Stimulated activated CD4-positive, alpha-beta T cell treated with anti-CD3 and anti-CD28 coated beads, Interleukin-1b, Interleukin-23, amount 100 ng/mL, for 1 hour (primary cell): Measurements from ENCODE around the gene DBNDD2.

ENCODE experiments used
- DNase-seq, 2 donors: peaks; one replicate each; pipeline ENCODE4 v3.0.0-alpha.2; 2020; ENCODE audit warnings: low read depth in 2 of 2

DBNDD2 gene

DNA sequence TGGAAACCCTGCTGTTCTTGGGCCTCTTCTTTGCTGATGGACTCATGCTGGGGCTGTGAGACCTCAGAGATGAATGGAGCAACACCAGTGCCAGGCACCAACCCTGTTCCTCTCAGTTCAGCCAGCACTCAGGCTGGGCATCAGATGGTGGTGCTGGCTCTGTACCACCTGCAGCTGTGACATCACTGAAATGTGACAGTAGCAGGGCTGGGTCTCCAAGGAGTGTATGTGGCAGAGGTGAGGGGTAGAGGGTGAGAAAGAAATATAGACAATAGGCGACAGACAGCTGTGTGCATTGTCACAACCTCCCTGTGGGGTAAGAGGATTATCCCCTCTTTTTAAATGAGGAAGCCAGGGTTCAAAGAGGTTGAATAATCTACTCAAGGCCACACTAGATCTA, 29.9 kb upstream of the DBNDD2 start, which contains the start of gene TP53TG5:
Gene TP53TG5 (minus strand): TSS at position 135 of the 400 bp plus-strand sequence. CDS start 89 bp downstream, at position 46.
- no peak for DNase-seq

DNA sequence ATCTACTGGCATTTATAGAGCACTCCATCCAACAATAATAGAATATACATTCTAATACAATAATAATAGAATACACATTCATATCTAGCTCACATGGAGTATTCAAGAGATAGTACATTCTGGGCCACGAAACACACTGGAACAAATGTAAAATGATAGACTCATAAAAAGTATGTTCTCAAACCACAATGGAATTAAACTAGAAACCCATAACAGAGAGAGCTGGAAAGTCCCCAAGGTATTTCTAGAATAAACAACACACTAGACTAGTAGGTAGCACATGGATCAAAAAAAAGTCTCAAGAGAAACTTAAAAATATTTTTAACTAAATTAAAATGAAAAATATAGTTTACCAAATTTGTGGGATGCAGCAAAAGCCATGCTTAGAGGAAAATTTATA, 20.8 kb upstream of the DBNDD2 start:
- no peak for DNase-seq

DNA sequence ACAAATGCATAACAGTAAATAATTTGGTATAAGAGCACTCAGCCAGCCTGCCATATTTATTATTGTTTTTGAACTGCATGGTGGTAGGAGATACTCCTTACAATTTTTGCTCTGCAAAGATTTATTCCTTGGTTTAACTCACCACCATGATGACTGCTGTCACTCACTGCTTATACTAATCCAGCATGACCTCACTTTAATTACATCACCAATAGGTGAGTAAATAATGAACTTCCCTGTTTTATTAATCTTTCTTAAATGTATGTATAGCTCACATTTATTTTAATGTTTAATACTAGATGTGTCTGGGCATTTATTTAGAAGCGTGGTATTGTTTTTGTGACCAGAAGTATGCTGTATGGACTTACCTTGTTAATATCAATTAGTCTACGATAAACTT, 17.2 kb upstream of the DBNDD2 start:
- no peak for DNase-seq

DNA sequence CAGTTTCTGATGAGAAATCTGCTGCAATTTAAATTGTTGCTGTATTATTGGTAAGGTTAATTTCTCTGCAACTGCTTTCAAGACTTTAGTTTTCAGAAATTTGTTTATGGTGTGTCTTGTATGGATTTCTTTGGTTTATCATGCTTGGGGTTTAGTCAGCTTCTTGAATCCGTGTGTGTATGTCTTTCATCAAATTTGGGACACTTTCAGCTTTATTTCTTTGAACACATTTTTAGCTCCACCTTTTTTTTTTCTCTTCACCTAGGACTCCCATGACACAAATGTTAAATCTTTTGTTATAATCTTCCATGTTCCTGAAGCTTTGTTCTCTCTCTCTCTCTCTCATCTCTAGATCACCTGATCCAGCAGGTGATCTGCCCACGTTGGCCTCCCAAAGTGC, 16.5 kb upstream of the DBNDD2 start:
- DNase-seq, result no peak

DNA sequence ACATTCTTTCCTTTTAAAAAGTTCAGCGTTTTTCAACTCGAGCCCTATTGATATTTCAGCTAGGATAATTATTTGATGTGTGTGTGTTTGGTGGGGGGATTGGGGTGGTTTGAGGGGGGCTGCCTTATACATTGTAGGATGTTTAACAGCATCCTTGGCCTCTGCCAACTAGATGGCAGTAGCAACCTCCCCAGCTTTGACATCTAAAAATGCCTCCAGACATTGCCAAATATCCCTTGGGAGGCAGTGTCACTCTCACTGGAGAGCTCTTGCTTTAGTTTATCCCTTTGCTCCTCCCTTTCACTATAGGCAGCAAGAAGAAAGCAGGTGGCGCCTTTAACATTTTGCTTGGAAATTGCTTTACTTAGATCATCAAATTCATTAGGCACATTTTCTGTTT, 15.4 kb upstream of the DBNDD2 start:
- no peak for DNase-seq

DNA sequence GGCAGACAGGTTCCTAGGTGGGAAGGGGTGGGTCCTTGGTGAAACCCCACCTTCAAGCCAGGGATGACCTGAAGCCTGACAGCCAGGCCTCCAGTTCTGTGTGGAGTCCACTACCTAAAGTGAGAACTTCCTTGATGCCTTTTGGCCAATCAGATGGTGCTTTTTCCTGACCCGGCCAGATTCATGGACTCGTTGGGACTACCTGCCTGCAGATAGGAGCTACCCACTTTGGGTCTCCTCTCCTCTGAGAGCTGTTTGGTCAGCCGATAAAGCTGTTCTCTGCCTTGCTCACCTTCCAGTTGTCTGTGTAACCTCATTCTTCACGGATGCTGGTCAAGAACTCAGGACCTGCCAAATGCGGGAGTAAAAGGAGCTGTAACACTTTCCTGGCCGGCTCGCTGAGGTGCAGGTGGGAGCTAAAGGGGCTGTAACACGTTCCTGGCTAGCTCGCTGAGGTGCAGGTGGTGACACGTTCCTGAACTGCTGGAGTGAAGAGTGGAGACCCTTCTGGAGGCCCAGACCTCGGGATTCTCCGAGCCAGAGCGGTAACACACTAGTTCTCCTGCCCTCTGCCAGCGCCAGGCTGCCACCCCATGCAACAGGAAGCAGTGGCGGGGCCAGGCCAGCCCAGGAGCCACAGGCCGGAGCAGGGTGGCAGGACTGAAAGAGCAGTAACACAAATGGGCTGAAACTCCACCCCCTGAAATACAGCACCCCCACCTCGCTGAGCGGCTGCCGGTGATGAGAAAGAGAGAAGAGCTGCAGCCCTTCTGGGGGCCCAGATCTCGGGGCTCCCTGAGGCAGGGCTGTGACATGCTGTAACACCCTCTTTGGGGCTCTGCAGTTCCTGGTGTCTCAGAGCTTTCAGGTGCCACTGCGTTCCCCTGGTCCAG, 13.6 kb upstream of the DBNDD2 start:
- DNase-seq, result no peak

DNA sequence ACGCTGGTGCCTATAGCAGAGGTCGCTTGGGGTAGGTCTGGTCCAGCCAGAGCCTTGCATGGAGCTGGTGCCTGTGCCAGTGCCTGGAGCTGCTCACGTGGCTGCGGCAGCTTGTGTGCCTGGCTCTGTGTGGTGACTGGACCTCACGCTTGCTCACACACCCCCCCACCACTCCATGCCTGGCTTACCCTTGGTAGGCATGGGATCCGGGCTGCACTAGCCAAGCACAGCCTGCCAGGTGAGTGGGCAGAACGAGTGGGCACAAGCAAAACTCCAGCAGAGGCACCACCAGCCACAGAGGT, 13.0 kb upstream of the DBNDD2 start:
- no peak for DNase-seq

DNA sequence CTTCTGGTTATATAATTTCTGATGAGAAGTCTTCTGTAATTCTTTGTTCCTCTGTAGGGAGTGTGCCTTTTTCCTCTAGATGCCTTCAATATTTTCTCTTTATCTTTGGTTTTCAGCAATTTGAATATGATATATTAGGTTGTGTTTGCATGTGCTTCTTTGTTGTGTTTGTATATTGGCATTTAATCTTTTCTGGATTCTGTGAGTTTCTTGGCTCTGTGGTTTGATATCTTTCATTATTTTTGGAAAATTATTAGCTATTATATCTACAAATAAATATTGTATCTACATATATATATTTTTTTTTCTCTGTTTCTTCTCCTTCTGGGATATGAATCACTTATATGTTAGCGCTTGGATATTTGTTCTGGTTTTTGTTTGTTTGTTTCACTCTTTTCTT, 9.1 kb upstream of the DBNDD2 start:
- DNase-seq, result no peak

DNA sequence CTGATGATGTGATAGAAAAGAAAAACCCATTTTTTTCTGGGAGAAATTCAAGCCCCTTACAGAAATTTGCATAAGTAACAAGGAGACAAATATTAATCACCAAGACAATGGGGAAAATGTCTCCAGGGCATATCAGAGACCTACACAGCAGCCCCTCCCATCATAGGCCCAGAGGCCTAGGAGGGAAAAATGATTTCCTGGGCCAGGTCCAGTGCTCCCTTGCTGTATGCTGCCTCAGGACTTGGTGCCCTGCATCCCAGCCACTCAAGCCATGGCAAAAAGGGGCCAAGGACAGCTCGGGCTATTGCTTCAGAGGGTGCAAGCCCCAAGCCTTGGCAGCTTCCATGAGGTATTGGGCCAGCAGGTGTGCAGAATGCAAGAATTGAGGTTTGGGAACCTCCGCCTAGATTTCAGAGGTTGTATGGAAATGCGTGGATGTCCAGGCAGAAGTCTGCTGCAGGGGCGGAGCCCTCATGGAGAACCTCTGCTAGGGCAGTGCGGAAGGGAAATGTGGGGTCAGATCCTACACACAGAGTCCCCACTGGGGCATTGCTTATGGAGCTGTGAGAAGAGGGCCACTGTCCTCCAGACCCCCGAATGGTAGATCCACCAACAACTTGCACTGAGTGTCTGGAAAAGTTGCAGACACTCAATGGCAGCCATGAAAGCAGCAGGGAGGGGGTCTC, 7.6 kb upstream of the DBNDD2 start:
- no peak for DNase-seq

DNA sequence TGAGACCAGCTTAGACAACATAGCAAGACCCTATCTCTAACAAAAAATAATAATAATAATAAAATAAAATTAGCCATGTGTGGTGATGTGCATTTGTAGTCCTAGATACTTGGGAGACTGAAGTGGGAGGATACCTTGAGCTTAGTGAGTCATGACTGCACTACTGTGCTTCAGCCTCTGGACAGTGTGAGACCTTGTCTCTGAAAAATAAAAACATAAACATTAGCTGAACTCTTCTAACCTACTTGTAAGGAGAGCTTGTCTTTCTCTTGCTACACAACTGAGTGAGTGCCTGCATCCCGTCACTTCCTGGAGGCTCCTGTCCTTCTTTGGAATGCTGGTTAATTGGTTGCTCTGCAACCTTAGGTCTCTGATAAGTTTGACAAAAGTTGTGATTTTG, 5.1 kb upstream of the DBNDD2 start:
- no peak for DNase-seq

DNA sequence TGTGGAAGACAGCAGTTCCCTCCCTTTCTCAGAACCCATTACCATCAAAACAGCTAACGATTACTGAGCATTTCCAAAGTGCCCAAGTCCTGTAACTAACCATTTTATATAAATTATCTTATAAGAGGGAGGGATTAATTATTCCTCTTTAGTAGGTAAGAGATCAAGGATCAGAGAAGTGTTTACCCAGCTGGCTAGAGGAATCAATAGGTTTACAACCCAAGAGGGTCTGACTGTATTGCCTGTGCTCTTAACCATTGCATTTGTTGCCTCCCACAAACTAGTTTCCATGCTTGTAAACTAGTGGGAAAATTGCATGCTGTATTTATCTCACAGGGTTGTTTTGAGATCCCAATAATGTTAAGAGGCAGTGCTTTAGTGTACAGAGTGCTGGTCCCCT, 3.7 kb upstream of the DBNDD2 start:
- DNase-seq, result no peak

DNA sequence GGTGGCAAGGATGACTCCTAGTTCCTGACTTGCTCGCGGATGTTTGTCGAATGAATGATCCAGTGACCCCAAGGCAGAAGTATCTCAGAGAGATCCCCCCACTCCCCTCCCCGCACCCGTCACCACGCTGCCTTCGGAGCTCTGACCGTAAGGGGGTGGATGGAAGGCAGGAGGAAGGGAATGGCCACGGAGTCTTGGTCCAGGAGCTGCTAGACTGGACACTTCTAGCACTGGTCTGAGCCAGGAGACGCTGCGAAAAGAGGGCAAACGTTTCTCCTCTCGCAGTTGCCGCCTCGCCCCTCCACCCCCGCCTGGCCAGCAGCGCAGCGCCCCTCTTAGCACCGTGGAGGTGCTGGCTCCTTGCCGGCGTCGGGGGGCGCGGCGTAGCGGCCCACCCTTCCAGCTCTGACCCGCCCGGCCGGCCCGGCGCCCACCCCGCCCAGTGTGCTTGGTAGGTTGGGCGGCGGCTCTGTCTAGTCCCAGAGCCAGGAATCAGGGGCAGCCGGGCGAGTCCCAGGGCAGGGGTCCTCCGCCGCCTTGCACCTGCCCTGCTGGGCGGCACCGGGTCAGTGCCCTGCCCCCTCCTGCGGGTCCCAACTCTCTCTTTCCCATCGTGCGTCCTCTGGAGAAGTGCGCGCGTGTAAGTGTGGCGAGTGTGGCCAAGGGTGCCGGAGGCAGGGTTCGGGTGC, 2.4 kb upstream of the DBNDD2 start:
- no peak for DNase-seq

DNA sequence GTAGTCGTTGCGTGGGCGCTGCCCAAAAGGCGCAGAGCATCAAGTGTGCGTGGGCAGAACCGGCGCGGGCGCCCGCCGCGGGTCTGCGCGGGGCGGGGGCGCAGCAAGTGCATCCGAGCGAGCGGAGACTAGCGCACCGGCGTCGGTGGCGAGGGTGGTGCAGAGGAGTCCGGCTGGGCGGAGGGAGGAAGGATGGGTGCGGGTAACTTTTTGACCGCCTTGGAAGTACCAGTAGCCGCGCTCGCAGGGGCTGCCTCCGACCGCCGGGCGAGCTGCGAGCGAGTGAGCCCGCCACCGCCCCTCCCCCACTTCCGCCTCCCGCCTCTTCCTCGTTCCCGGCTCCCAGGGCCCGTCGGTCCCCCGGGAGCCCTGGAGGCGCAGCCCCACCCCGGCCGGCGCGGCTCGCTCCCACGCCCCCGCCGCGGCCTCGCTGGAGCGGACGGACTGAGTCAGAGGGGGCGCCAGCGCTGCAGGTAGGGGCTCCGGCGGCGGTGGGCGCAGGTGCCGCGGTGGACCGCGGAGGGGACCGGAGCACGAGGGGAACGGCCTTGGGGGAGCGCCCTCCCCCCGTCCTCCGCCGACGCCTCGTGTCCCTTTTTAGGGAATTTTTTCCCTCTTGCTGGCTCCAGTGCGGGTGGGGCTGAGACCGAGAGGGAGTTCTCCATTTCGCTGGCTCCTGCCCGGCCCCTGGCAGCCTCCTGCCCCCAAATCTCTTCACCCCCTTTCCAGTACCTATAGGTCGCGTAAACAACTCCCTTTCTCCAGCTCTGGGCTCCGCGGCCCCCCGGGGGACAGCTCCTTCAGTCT, 1.6 kb upstream of the DBNDD2 start:
- peak in 1 of 2 donors; percentile 21 for DNase-seq

DNA sequence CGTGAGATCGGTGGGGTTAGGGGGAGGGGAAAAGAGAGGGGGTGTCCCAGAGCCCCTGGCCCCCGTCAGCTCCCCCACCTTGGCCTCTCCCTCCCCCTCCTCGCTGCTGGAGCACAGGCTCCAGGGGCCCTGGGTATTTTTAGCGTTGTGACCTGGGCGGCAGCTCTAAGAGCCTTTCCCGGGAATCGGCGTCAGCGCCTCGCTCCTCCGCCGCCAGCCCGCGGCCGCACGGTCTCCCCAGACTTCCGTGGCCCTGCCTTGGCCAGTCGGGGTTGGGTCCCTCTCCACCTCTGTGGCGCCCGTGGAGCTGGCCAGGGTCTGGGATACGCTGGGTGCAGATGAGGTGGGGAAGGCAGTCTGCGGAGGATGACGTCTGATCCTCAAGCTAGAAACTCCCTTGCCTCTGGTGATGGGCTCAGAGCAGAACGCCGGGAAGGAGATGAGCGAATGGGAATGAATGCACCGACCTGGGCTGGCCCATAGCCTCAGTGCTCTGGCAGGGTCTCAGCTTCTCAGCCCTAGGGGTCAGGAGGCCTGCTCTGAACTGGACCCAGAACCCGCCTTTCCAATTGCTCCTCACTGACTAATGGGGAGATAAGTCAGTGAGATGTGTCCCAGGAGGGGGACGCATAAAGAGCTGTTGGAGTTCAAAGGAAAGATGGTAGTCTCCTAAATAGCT, 883 bp upstream of the DBNDD2 start:
- no peak for DNase-seq

DNA sequence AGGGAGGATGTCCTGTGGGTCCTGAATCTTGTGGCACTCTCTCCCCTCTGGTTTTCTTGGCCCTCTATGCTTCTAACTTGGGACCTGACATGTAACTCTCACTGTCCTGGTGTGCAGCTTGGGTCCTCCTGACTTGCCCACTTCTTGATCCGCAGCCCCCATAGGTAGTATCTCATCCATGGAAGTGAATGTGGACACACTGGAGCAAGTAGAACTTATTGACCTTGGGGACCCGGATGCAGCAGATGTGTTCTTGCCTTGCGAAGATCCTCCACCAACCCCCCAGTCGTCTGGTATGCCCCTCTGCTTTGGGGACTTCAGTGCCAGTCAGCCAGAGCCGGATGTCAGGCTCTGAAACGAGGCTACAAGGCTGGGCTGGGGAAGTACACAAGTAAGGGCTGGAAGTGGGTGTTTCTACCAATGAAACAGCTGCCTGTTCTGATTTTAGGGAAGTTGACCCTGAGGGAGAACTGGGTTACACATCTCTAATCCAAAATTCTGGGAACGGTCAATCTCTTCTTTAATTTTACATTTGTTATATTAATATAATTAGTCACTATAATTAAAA, 641 bp downstream of the DBNDD2 start:
- DNase-seq, result no peak

DNA sequence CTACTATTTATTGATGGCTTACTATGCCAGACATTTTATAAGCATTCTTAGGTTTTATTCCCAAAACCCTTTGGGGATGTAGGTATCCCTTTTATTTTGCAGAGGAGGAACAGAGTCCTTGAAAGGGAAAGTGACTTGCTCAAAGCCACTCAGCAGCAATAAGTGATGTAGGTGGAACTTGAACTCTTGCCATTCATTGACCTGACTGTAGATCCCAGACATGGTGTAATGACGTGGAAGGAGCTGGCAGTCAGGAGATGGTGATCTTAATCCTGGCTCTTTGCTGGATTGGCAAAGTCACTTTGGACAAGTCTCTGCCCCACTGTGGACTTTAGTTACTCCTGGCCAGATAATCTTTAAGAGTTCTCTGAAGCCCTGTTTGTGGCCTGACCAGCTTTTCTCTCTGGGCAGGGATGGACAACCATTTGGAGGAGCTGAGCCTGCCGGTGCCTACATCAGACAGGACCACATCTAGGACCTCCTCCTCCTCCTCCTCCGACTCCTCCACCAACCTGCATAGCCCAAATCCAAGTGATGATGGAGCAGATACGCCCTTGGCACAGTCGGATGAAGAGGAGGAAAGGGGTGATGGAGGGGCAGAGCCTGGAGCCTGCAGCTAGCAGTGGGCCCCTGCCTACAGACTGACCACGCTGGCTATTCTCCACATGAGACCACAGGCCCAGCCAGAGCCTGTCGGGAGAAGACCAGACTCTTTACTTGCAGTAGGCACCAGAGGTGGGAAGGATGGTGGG, 1.6 kb downstream of the DBNDD2 start:
- DNase-seq, result no peak

DNA sequence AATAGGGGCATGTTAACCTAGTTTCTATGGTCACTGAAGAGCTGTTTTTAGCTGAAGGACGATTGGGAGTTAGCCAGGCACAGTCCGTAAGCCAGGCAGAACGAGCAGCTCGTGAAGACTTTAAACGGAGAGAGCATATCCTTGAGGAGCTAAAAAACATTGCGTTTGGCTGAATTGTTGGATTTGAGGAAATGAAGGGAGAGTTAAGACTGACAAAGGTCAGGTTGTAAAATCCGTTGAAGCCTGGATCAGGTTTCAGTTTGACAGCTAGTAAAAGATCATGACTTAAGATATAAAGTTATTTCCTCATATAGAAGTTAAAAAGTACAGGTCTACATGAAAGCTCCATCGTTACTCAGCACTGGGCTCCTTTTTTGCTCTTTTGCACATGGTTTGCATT, 2.8 kb downstream of the DBNDD2 start:
- no peak for DNase-seq

DNA sequence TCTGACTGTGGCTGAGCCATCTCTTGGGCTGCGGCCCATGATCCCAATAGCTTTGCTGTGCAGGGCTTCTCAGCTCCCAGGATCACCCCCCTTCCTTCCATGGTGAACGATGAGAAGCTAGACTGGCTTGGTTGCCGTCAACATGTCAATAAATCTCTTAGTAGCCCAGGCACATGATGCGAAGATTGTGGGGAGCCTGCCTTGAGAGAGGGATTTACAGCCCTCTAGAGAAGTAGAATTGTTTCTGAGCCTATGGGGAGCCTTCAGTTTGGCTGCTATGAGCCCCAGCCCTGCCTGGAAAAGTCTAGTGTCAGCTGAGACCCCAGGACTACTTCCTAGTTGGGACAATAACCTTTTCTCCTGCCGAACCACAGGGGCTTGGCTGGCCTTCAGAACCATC, 4.6 kb downstream of the DBNDD2 start:
- DNase-seq, result no peak

DNA sequence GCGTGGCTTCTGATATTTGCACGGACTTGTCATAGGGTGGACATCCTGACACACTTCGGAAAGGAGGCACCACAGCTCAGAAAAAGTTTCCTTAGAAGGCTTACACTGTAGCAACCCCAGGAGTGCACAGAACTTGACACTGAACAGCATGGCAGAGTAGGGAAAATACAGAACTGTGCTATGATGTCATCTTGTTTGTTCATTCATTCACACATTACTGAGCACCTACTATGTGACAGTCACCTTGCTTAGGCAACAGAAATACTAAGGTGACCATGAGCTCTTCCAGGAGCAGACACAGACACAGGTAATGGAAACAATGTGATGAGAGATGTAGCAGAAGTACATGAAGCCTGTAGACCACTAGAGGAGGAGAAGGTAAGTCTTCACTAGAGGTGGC, 5.4 kb downstream of the DBNDD2 start:
- no peak for DNase-seq
